Keratinocyte (primary cell): Measurements from ENCODE around the gene NDN. TPM values are rescaled to one million over a fixed set of nuclear protein-coding genes. Genes with fewer than 3 reads are reported as not detected.

ENCODE experiments used
- DNase-seq: peaks from one replicate; pipeline ENCODE4 v3.0.0-alpha.2; 2011; ENCODE audit warnings: low read depth, missing footprints, low spot score
- FAIRE-seq: peaks from 2 replicates; lab custom pipeline; 2011; peaks lifted over from hg19 to GRCh38; lab: Jason Lieb, UNC
- H2AFZ ChIP-seq: 2 replicates; pipeline ENCODE4 v1.6.0; 2012; ENCODE audit warnings: low read length, control low read depth, inconsistent platforms; ENCODE audit not compliant: control insufficient read depth
- H3K27ac ChIP-seq: 2 replicates; pipeline ENCODE4 v1.5.1; 2011; ENCODE audit warnings: low read length; ENCODE audit not compliant: control insufficient read depth, insufficient read depth
- H3K27me3 ChIP-seq: 3 replicates; pipeline ENCODE4 v1.6.0; 2011; ENCODE audit warnings: low read length; ENCODE audit not compliant: control insufficient read depth, insufficient read depth; ENCODE audit errors: extremely low read depth
- H3K36me3 ChIP-seq, 2 experiments: 2 replicates in 1 of 2; 3 replicates in 1 of 2; pipeline ENCODE4 v1.5.1; 2011; ENCODE audit warnings: low read length in 2 of 2, mild to moderate bottlenecking in 1 of 2; ENCODE audit not compliant: control insufficient read depth in 2 of 2, insufficient read depth in 2 of 2; ENCODE audit errors: extremely low read depth in 1 of 2
- H3K4me1 ChIP-seq: 3 replicates; pipeline ENCODE4 v1.5.1; 2011; ENCODE audit warnings: low read length; ENCODE audit not compliant: control insufficient read depth, insufficient read depth; ENCODE audit errors: extremely low read depth
- H3K4me2 ChIP-seq: 3 replicates; pipeline ENCODE4 v1.6.0; 2011; ENCODE audit warnings: low read depth, low read length; ENCODE audit not compliant: control insufficient read depth, insufficient read depth; ENCODE audit errors: extremely low read depth
- H3K4me3 ChIP-seq, 3 experiments: fragments of 200-600 bp in 1 of 3; sonication (generic) in 1 of 3; 2 replicates in 2 of 3; 3 replicates in 1 of 3; pipeline ENCODE4 v1.5.1; 2011 to 2016; ENCODE audit warnings: low read length in 3 of 3, mild to moderate bottlenecking in 3 of 3, control low read depth in 2 of 3, inconsistent platforms in 1 of 3, low read depth in 1 of 3, mixed read lengths in 1 of 3, mixed run types in 1 of 3, moderate library complexity in 1 of 3; ENCODE audit not compliant: control insufficient read depth in 2 of 3, insufficient read depth in 2 of 3; ENCODE audit errors: extremely low read depth in 1 of 3
- H3K79me2 ChIP-seq: 2 replicates; pipeline ENCODE4 v1.6.0; 2012; ENCODE audit warnings: low read length; ENCODE audit not compliant: control insufficient read depth, insufficient read depth
- H3K9ac ChIP-seq: 3 replicates; pipeline ENCODE4 v1.6.0; 2011; ENCODE audit warnings: low read length; ENCODE audit not compliant: control insufficient read depth, insufficient read depth; ENCODE audit errors: extremely low read depth
- H3K9me1 ChIP-seq: 3 replicates; pipeline ENCODE4 v1.6.0; 2011; ENCODE audit warnings: low read length; ENCODE audit not compliant: control insufficient read depth, insufficient read depth; ENCODE audit errors: extremely low read depth
- H3K9me3 ChIP-seq: 2 replicates; pipeline ENCODE4 v1.5.1; 2012; ENCODE audit warnings: low read depth, low read length; ENCODE audit not compliant: control insufficient read depth
- H4K20me1 ChIP-seq: 3 replicates; pipeline ENCODE4 v1.6.0; 2011; ENCODE audit warnings: low read length; ENCODE audit not compliant: control insufficient read depth, insufficient read depth; ENCODE audit errors: extremely low read depth
- CTCF ChIP-seq, 3 experiments: IDR thresholded peaks in 1 of 3; conservative IDR thresholded peaks in 1 of 3; optimal IDR thresholded peaks in 1 of 3; 2 replicates in 2 of 3; 3 replicates in 1 of 3; pipeline versions ENCODE3 to v1.5.1; 2011; ENCODE audit warnings: low read length in 3 of 3, mild to moderate bottlenecking in 3 of 3, moderate library complexity in 2 of 3, control low read depth in 1 of 3, inconsistent platforms in 1 of 3; ENCODE audit not compliant: insufficient read depth in 2 of 3; ENCODE audit errors: extremely low read depth in 1 of 3
- EZH2 ChIP-seq: IDR thresholded peaks from one replicate; pipeline ENCODE4 v1.6.1; 2012; ENCODE audit warnings: inconsistent platforms, mild to moderate bottlenecking, low read length, moderate library complexity
- dilution Hi-C: fragments of 300-500 bp; cut with MboI; formaldehyde crosslinking; loops from one replicate; pipeline ENCODE4 v1.7.0; 2020; ENCODE audit warnings: low sequenced_read_pairs; ENCODE audit not compliant: extremely low pct_ligation_motif_present
- polyA plus RNA-seq, 5 experiments: library from polyadenylated mRNA; depleted of rRNA in 3 of 5; stranded (reverse) in 3 of 5; stranded (forward) in 1 of 5; unstranded in 1 of 5; fragments of >200 nt; gene quantifications; 1 replicate in 1 of 5; 2 replicates in 3 of 5; 3 replicates in 1 of 5; pipeline versions ENCODE4 v1.2.1 to v1.2.3, GENCODE V29; 2011 to 2012; ENCODE audit warnings: missing spikeins in 2 of 5, low read depth in 1 of 5, low replicate concordance in 1 of 5

The NDN gene
- polyA plus RNA-seq, 1 donor (not counting 4 experiments of a cell fraction or from before 2014, with no cell fraction given) = 0.76 TPM

GRCh38 chr15:23670970-23671369 is 16.1 kb downstream of the NDN start:
- Histone ChIP-seq H4K20me1 (no peaks in the 10 kb centered on the region), H3K27me3 (no peaks in the 10 kb centered on the region), H3K4me3 (no peak overlapping the region), H3K9ac (no peak overlapping the region), H3K79me2 (no peaks in the 10 kb centered on the region), H3K4me1 (no peaks in the 10 kb centered on the region), H3K36me3 (no peaks in the 10 kb centered on the region), H3K9me3 (peaks cover 2% of the 10 kb centered on the region), H3K27ac (no peak overlapping the region), H2AFZ (no peak overlapping the region), H3K9me1 (no peaks in the 10 kb centered on the region), H3K4me2 (no peak overlapping the region)
- TF ChIP-seq EZH2 (no peak), CTCF (optimal IDR thresholded peaks at IDR 0.05 in 1 of 3, IDR thresholded peaks at IDR 0.05 in 1 of 3, conservative IDR thresholded peaks at IDR 0.05 in 1 of 3; ENCODE audit: extremely low read depth in 1 of 3, insufficient read depth in 2 of 3, low read length in 3 of 3) (no peak)
- FAIRE-seq (no peak), DNase-seq (no peak)
- dilution Hi-C loops = no loop called here

GRCh38 chr15:23663232-23663631 is 23.9 kb downstream of the NDN start:
- no peaks in the 10 kb centered on the region for H3K9me1 ChIP-seq
- H3K4me1 ChIP-seq = no peaks in the 10 kb centered on the region
- FAIRE-seq (no peak), DNase-seq (no peak)
- no peaks in the 10 kb centered on the region for H4K20me1 ChIP-seq
- dilution Hi-C loops = no loop called here
- no peak overlapping the region for H3K27ac ChIP-seq
- H2AFZ ChIP-seq = no peak overlapping the region
- no peaks in the 10 kb centered on the region for H3K36me3 ChIP-seq
- TF ChIP-seq EZH2 = no peak
- no peak for TF ChIP-seq CTCF (optimal IDR thresholded peaks at IDR 0.05 in 1 of 3, IDR thresholded peaks at IDR 0.05 in 1 of 3, conservative IDR thresholded peaks at IDR 0.05 in 1 of 3; ENCODE audit: extremely low read depth in 1 of 3, insufficient read depth in 2 of 3, low read length in 3 of 3)
- no peak overlapping the region for H3K9ac ChIP-seq
- no peaks in the 10 kb centered on the region for H3K27me3 ChIP-seq
- no peak overlapping the region for H3K4me3 ChIP-seq
- H3K4me2 ChIP-seq = no peak overlapping the region
- H3K79me2 ChIP-seq = no peaks in the 10 kb centered on the region
- H3K9me3 ChIP-seq = peaks cover 8% of the 10 kb centered on the region
